ENCODE data around the gene LHFPL3. TPM values are rescaled to one million over a fixed set of nuclear protein-coding genes. Genes with fewer than 3 reads are reported as not detected.

LHFPL3 gene
- total RNA-seq, 1 experiment from 2014 or later: not detected

DNA sequence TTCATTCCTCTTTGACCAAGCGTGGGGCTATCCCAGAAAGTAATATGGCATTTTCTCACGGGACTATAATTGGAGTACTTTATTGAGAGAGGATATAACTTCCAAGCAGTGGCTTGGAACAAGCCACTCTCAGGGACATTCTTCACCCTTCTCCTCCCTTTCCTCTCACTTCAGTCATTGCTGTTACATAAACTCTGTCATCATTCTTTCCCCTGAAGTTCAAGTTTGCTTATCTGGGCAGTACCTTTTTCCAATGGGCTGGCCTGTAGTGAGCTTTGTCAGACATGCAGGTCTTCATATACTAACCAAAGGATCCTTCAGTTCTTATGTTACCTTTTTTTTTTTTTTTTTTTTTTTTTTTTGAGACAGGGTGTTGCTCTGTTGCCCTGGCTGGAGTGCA, 626.9 kb downstream of the LHFPL3 start:
- H3K4me2 ChIP-seq (ENCODE audit: insufficient read depth, insufficient read length, low read length): no peak overlapping the region
- H3K27me3 ChIP-seq (ENCODE audit: insufficient read depth, low read length): no peaks in the 10 kb centered on the region
- no peak overlapping the region for H3K23ac ChIP-seq (ENCODE audit: insufficient read length, low read depth, low read length)
- no peaks in the 10 kb centered on the region for H3K23me2 ChIP-seq (ENCODE audit: insufficient read length, low read depth, low read length, poor library complexity, severe bottlenecking)
- H4K91ac ChIP-seq (ENCODE audit: insufficient read length, low read depth, low read length): no peak overlapping the region
- H3K79me1 ChIP-seq (ENCODE audit: insufficient read depth, low read depth, low read length, poor library complexity, severe bottlenecking): no peaks in the 10 kb centered on the region
- H3K27me3 Mint-ChIP-seq (ENCODE audit: low read depth): no peaks in the 10 kb centered on the region
- no peak overlapping the region for H2BK15ac ChIP-seq (ENCODE audit: low read depth, low read length)
- TF ChIP-seq CTCF (conservative IDR thresholded peaks at IDR 0.05): no peak
- no peak overlapping the region for H3K27ac ChIP-seq (ENCODE audit: insufficient read length, low read depth, low read length)
- H3K27ac Mint-ChIP-seq: no peak overlapping the region
- no peak overlapping the region for H2BK120ac ChIP-seq (ENCODE audit: low read depth, low read length, poor library complexity, severe bottlenecking)
- H3K4me3 Mint-ChIP-seq: no peak overlapping the region
- DNase-seq: no peak
- H4K8ac ChIP-seq (replicated peaks; ENCODE audit: insufficient read length, low read depth, low read length): no peak overlapping the region
- H2BK12ac ChIP-seq (ENCODE audit: insufficient read length, low read depth, low read length): no peak overlapping the region
- H3K14ac ChIP-seq (ENCODE audit: insufficient read depth, low read length): no peak overlapping the region
- H4K5ac ChIP-seq (ENCODE audit: insufficient read length, low read depth, low read length): no peak overlapping the region
- H3K9me3 ChIP-seq (ENCODE audit: control insufficient read depth, low read depth, low read length): no peaks in the 10 kb centered on the region
- H2AFZ ChIP-seq (ENCODE audit: low read length): no peak overlapping the region
- no peaks in the 10 kb centered on the region for H4K20me1 ChIP-seq (ENCODE audit: control insufficient read depth, insufficient read depth, insufficient read length)
- no CpG with 5 or more reads among the region's 2 CpGs for WGBS (ENCODE audit: extremely low coverage, insufficient read length, low lambda C conversion rate)
- H3K18ac ChIP-seq (ENCODE audit: insufficient read length, low read depth, low read length): no peak overlapping the region
- no peaks in the 10 kb centered on the region; a peak in 1 of 7 replicates for H3K36me3 Mint-ChIP-seq (ENCODE audit: insufficient read depth in 1 of 3, low read depth in 3 of 3)
- no peak overlapping the region for H3K4ac ChIP-seq (ENCODE audit: low read depth, low read length)
- no peak overlapping the region for H2BK20ac ChIP-seq (ENCODE audit: low read depth, low read length, poor library complexity, severe bottlenecking)
- H3K79me2 ChIP-seq (ENCODE audit: insufficient read depth, low read length): no peaks in the 10 kb centered on the region
- no peak overlapping the region for H3K56ac ChIP-seq (ENCODE audit: insufficient read length, low read depth, low read length)
- H3T11ph ChIP-seq (ENCODE audit: low read length): no peak overlapping the region
- H3K9ac ChIP-seq (ENCODE audit: extremely low read depth, insufficient read length, low read length): no peak overlapping the region
- H2AK5ac ChIP-seq (ENCODE audit: insufficient read length, low read length): no peak overlapping the region
- peaks cover 0 to 1% of the 10 kb centered on the region in 2 experiments; a peak in 1 of 5 replicates for H3K9me3 Mint-ChIP-seq
- H3K4me1 ChIP-seq (ENCODE audit: insufficient read depth, low read length): no peaks in the 10 kb centered on the region
- H2BK5ac ChIP-seq (ENCODE audit: insufficient read length, low read length): no peak overlapping the region
- no peaks in the 10 kb centered on the region for H3K4me1 Mint-ChIP-seq

Other genes with a start within 250 kb of the LHFPL3 start
- 25.9 and 28.2 TPM in 2 replicates for gene ORC5, start 120.6 kb upstream of the LHFPL3 start, total RNA-seq (2021)